Measurements from ENCODE around the gene ZNF260. TPM values are rescaled to one million over a fixed set of nuclear protein-coding genes. Genes with fewer than 3 reads are reported as not detected.
A peak's percentile ranks its signal among the peaks of the same experiment; 100 is the strongest.
"Not testable (repeated sequence)": the region's sequence is repeated elsewhere in the genome, so short reads cannot be mapped to it uniquely, and the experiment has no call there.

Gene ZNF260
- total RNA-seq, 1 donor from 2014 or later = 7.1 TPM

DNA sequence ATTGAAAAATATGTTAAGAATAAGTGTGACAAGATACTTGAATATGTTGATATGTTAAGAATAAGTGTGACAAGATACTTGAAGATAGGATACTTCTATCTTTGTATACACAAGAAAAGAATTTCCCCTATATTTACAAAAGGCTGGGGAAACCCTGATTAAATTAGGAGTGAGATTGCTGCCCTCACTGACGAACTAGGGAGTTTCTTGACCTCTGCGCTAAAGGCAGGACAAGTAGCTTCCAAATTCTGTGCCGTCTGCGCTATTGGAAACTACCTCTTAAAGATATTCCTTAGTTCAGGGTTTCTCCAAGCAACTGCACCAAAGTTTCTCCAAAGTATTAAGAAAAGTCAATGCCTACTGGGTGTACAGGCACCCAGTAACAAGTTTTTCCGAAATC, 730 bp downstream of the ZNF260 start:
- Mint-ChIP-seq H3K27me3 (ENCODE audit: low read depth) (no peaks in the 10 kb centered on the region), H3K36me3 (ENCODE audit: low read depth) (peaks cover 58% of the 10 kb centered on the region), H3K4me3 (ENCODE audit: low read depth) (peak overlapping the region; percentile 96), H3K4me1 (ENCODE audit: low read depth) (peaks cover 17% of the 10 kb centered on the region), H3K27ac (no peak overlapping the region), H3K9me3 (peaks cover 44% of the 10 kb centered on the region)
- intact Hi-C loops (cut with micrococcal nuclease) = no loop called here
- DNase-seq (ENCODE audit: low spot score) = no peak

DNA sequence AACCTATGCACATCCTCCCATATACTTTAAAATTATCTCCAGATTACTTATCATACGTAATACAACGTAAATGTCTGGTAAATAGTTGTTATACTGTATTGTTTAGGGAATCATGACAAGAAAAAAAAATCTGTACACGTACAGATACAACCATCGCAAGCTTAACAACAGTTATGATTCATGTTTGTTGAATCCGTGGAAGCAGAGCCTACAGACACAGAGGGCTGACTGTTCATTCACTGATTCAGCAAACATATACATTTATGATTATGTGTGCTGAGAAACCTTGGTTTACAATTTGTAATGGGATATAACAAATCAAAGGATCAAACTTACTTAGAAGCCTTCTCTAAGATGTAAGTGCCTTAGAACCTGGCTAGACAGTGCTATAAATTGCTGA, 1.5 kb downstream of the ZNF260 start:
- H3K9me3 Mint-ChIP-seq = peaks cover 44% of the 10 kb centered on the region
- intact Hi-C loops (cut with micrococcal nuclease) = no loop called here
- H3K27me3 Mint-ChIP-seq (ENCODE audit: low read depth) = no peaks in the 10 kb centered on the region
- H3K27ac Mint-ChIP-seq = no peak overlapping the region
- H3K4me3 Mint-ChIP-seq (ENCODE audit: low read depth) = peak overlapping the region; percentile 57
- peaks cover 17% of the 10 kb centered on the region for H3K4me1 Mint-ChIP-seq (ENCODE audit: low read depth)
- peaks cover 58% of the 10 kb centered on the region for H3K36me3 Mint-ChIP-seq (ENCODE audit: low read depth)
- no peak for DNase-seq (ENCODE audit: low spot score)

GRCh38 chr19:36524617-36525016, 3.5 kb downstream of the ZNF260 start:
- peaks cover 48% of the 10 kb centered on the region for H3K9me3 Mint-ChIP-seq
- no peak overlapping the region for H3K27ac Mint-ChIP-seq
- intact Hi-C loops (cut with micrococcal nuclease) = no loop called here
- DNase-seq (ENCODE audit: low spot score) = no peak
- peaks cover 67% of the 10 kb centered on the region for H3K36me3 Mint-ChIP-seq (ENCODE audit: low read depth)
- peaks cover 17% of the 10 kb centered on the region for H3K4me1 Mint-ChIP-seq (ENCODE audit: low read depth)
- H3K4me3 Mint-ChIP-seq (ENCODE audit: low read depth) = no peak overlapping the region
- H3K27me3 Mint-ChIP-seq (ENCODE audit: low read depth) = no peaks in the 10 kb centered on the region

DNA sequence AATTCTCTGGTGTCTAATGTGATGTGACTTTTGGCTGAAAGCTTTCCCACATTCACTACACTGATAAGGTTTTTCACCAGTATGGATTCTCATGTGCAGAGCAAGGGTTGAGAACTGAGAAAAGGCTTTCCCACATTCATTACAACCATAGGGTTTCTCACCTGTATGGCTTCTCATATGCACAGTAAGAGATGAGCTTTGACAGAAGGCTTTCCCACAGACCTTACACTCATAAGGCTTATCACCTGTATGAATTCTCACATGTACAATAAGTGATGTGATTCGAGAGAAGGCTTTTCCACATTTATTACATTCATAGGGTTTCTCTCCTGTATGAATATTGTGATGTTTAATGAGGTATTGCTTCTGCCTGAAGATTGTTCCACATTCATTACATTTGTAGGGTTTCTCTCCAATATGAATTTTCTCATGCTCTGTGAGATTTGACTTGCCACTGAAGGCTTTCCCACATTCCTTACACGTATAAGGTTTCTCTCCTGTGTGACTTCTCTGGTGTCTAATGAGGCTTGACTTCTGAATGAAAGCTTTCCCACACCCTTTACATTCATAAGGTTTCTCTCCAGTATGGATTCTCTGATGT, 14.0 kb downstream of the ZNF260 start:
- Mint-ChIP-seq H3K27ac (no peak overlapping the region), H3K27me3 (ENCODE audit: low read depth) (no peaks in the 10 kb centered on the region), H3K9me3 (peaks cover 82% of the 10 kb centered on the region), H3K4me1 (ENCODE audit: low read depth) (no peaks in the 10 kb centered on the region), H3K36me3 (ENCODE audit: low read depth) (peaks cover 54% of the 10 kb centered on the region), H3K4me3 (ENCODE audit: low read depth) (no peak overlapping the region)
- intact Hi-C loops (cut with micrococcal nuclease) = no loop called here
- no peak for DNase-seq (ENCODE audit: low spot score)

- DNase-seq (ENCODE audit: low spot score) = no peak
- intact Hi-C loops (cut with micrococcal nuclease) = no loop called here
- no peaks in the 10 kb centered on the region for H3K27me3 Mint-ChIP-seq (ENCODE audit: low read depth)
- H3K27ac Mint-ChIP-seq = no peak overlapping the region
- H3K36me3 Mint-ChIP-seq (ENCODE audit: low read depth) = peaks cover 3% of the 10 kb centered on the region
- H3K4me3 Mint-ChIP-seq (ENCODE audit: low read depth) = no peak overlapping the region
- H3K9me3 Mint-ChIP-seq = peaks cover 41% of the 10 kb centered on the region
- no peaks in the 10 kb centered on the region for H3K4me1 Mint-ChIP-seq (ENCODE audit: low read depth)
Observed at GRCh38 chr19:36508325-36508724, 19.7 kb downstream of the ZNF260 start.

- Mint-ChIP-seq H3K27ac (no peak overlapping the region), H3K36me3 (ENCODE audit: low read depth) (peaks cover 2% of the 10 kb centered on the region), H3K27me3 (ENCODE audit: low read depth) (no peaks in the 10 kb centered on the region), H3K9me3 (peaks cover 30% of the 10 kb centered on the region), H3K4me1 (ENCODE audit: low read depth) (no peaks in the 10 kb centered on the region), H3K4me3 (ENCODE audit: low read depth) (no peak overlapping the region)
- intact Hi-C loops (cut with micrococcal nuclease) = no loop called here
- no peak for DNase-seq (ENCODE audit: low spot score)
Observed at GRCh38 chr19:36501973-36502372, 26.1 kb downstream of the ZNF260 start.

- no peak overlapping the region for H3K4me3 Mint-ChIP-seq (ENCODE audit: low read depth)
- H3K27ac Mint-ChIP-seq = no peak overlapping the region
- H3K9me3 Mint-ChIP-seq = peaks cover 30% of the 10 kb centered on the region
- intact Hi-C loops (cut with micrococcal nuclease) = no loop called here
- no peaks in the 10 kb centered on the region for H3K4me1 Mint-ChIP-seq (ENCODE audit: low read depth)
- H3K27me3 Mint-ChIP-seq (ENCODE audit: low read depth) = no peaks in the 10 kb centered on the region
- no peak for DNase-seq (ENCODE audit: low spot score)
- no peaks in the 10 kb centered on the region for H3K36me3 Mint-ChIP-seq (ENCODE audit: low read depth)
Observed at GRCh38 chr19:36497001-36497400, 31.1 kb downstream of the ZNF260 start.

GRCh38 chr19:36492689-36493453, 35.2 kb downstream of the ZNF260 start:
- peak; percentile 11 for DNase-seq (ENCODE audit: low spot score)
- H3K4me3 Mint-ChIP-seq (ENCODE audit: low read depth); H3K27ac Mint-ChIP-seq; H3K27me3 Mint-ChIP-seq (ENCODE audit: low read depth); intact Hi-C loops (cut with micrococcal nuclease); H3K36me3 Mint-ChIP-seq (ENCODE audit: low read depth): not testable (repeated sequence)
- H3K4me1 Mint-ChIP-seq (ENCODE audit: low read depth) = peaks cover 13% of the 10 kb centered on the region
- H3K9me3 Mint-ChIP-seq = peaks cover 25% of the 10 kb centered on the region

DNA sequence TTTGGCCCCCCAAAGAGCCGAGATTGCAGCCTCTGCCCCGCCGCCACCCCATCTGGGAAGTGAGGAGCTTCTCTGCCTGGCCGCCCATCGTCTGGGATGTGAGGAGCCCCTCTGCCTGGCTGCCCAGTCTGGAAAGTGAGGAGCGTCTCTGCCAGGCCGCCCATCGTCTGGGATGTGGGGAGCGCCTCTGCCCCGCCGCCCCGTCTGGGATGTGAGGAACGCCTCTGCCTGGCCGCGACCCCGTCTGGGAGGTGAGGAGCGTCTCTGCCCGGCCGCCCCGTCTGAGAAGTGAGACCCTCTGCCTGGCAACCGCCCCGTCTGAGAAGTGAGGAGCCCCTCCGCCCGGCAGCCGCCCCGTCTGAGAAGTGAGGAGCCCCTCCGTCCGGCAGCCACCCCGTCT, 37.2 kb downstream of the ZNF260 start:
- peaks cover 19% of the 10 kb centered on the region for H3K4me1 Mint-ChIP-seq (ENCODE audit: low read depth)
- not testable (repeated sequence) for H3K27me3 Mint-ChIP-seq (ENCODE audit: low read depth)
- H3K9me3 Mint-ChIP-seq = peaks cover 26% of the 10 kb centered on the region

GRCh38 chr19:36489920-36490415, 38.1 kb downstream of the ZNF260 start:
- intact Hi-C loops (cut with micrococcal nuclease) = loop anchor here (1.0 to 10.0 kb wide), 10 partner anchors 38 to 885 kb away; partner anchors contain the start of genes ZFP14, ZFP82, ZNF146 and ZNF260
- H3K27ac Mint-ChIP-seq = peak overlapping the region; percentile 97
- peaks cover 28% of the 10 kb centered on the region for H3K9me3 Mint-ChIP-seq
- H3K4me1 Mint-ChIP-seq (ENCODE audit: low read depth) = peaks cover 19% of the 10 kb centered on the region
- H3K4me3 Mint-ChIP-seq (ENCODE audit: low read depth) = peak overlapping the region; percentile 93
- no peak for DNase-seq (ENCODE audit: low spot score)
- H3K27me3 Mint-ChIP-seq (ENCODE audit: low read depth) = no peaks in the 10 kb centered on the region
- peaks cover 26% of the 10 kb centered on the region for H3K36me3 Mint-ChIP-seq (ENCODE audit: low read depth)

More for the DNA sequence above, 37.2 kb downstream of the ZNF260 start:
- peak overlapping the region; percentile 33 for H3K4me3 Mint-ChIP-seq (ENCODE audit: low read depth)
- intact Hi-C loops (cut with micrococcal nuclease); DNase-seq (ENCODE audit: low spot score); H3K27ac Mint-ChIP-seq: not testable (repeated sequence)
- peaks cover 21% of the 10 kb centered on the region for H3K36me3 Mint-ChIP-seq (ENCODE audit: low read depth)

DNA sequence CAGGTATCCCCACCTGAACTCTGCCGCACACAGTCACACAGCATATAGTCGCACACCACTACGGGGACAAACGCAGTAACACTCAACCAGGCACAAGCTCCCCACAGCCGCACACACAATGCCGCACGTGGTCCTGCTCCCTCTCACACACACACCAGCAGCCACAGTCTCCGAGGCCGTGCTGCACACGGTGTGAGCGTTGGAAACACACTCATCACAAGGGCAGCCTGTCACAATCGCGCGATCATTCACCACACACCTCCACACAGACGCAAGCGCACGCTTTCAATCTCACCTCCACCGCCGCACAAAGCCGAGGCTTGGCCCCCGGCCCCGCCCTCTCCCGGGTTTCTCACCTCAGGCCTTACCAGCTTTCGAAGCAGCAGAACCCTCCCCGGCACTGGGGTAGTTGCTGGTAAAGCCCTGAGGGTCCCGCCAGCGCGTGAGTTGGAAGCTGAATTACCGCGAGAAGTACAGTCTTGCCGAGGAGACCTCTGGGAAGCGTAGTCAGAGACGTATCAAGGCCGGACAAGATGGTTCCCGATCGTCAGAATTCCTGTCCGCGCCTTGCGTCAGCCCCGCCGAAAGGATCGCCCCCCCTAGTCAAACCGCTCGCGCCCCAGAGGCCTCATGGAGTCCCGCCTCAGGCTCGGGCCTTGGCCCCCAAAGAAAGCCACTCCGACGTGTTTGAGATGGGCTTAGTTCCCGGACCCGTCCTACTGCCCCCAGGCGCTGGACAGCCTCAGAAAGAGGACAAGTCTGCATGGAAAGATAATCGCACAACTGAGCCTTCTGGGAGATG, 38.8 kb downstream of the ZNF260 start, which contains the start of gene ZNF566:
TSS of gene ZNF566 (minus strand) at position 444 of the 802 bp plus-strand sequence. CDS start 13,004 bp downstream, outside the sequence.
- Mint-ChIP-seq H3K27me3 (ENCODE audit: low read depth) (no peaks in the 10 kb centered on the region), H3K27ac (peak within 1 kb of the TSS; percentile 97), H3K4me1 (ENCODE audit: low read depth) (peaks cover 19% of the 10 kb centered on the region), H3K9me3 (peaks cover 30% of the 10 kb centered on the region), H3K4me3 (ENCODE audit: low read depth) (peak within 1 kb of the TSS; percentile 93), H3K36me3 (ENCODE audit: low read depth) (peaks cover 29% of the 10 kb centered on the region)
- intact Hi-C loops (cut with micrococcal nuclease) = loop anchor here (1.0 to 10.0 kb wide), 10 partner anchors 39 to 885 kb away; partner anchors contain the start of genes ZFP14, ZFP82, ZNF146 and ZNF260
- DNase-seq (ENCODE audit: low spot score) = peak; percentile 92

GRCh38 chr19:36488846-36489117, 39.3 kb downstream of the ZNF260 start:
- peaks cover 19% of the 10 kb centered on the region for H3K4me1 Mint-ChIP-seq (ENCODE audit: low read depth)
- DNase-seq (ENCODE audit: low spot score) = no peak
- peak overlapping the region; percentile 97 for H3K27ac Mint-ChIP-seq
- peaks cover 32% of the 10 kb centered on the region for H3K9me3 Mint-ChIP-seq
- peak overlapping the region; percentile 93 for H3K4me3 Mint-ChIP-seq (ENCODE audit: low read depth)
- no peaks in the 10 kb centered on the region for H3K27me3 Mint-ChIP-seq (ENCODE audit: low read depth)
- intact Hi-C loops (cut with micrococcal nuclease) = loop anchor here (1.0 to 10.0 kb wide), 10 partner anchors 40 to 886 kb away; partner anchors contain the start of genes ZFP14, ZFP82, ZNF146 and ZNF260
- H3K36me3 Mint-ChIP-seq (ENCODE audit: low read depth) = peaks cover 33% of the 10 kb centered on the region
